HG03139 (cell line): ENCODE measurements around the gene PPFIA2.

Source experiments
- ATAC-seq: cut with Tn5 transposase; IDR thresholded peaks from one replicate; pipeline ENCODE4 v1.9.1; 2021; ENCODE audit not compliant: unreplicated experiment

PPFIA2 gene

DNA sequence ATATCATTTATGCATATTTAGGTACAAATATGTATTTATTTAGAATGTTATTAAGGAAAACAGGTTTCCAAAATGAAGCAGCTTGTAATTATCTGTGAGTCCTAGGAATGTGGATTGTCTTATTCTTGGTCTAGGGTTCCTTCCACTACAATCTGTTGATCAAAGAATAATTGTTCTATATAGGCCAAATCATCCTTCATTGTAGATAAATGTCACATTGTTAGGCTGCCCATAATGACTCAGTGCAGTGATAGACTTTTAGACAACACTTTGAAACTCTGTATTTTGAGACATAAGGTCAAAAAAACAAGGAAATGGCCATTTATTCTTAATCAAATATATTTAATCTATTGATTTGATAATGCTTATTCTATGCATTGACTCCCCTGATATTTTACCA, 398.2 kb downstream of the PPFIA2 start:
- no peak for ATAC-seq

DNA sequence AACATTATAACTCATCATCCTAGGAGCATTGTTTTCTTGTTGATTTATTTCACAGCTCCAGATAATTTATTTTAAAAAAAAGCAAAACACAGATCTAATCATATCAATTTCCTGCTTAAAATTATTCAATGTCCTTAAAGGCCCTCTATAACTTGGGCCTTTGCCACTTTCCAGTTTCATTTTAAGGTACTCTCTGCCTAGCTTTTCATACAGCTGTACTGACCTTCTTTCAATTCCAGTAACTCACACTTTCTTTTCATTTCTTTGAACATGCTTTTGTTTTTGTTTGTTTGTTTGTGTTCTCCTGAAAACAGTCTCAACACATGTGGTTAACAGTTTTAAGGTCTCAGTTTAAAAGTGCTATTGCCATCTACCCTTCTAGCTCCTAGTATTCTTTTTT, 399.4 kb downstream of the PPFIA2 start:
- no peak for ATAC-seq

DNA sequence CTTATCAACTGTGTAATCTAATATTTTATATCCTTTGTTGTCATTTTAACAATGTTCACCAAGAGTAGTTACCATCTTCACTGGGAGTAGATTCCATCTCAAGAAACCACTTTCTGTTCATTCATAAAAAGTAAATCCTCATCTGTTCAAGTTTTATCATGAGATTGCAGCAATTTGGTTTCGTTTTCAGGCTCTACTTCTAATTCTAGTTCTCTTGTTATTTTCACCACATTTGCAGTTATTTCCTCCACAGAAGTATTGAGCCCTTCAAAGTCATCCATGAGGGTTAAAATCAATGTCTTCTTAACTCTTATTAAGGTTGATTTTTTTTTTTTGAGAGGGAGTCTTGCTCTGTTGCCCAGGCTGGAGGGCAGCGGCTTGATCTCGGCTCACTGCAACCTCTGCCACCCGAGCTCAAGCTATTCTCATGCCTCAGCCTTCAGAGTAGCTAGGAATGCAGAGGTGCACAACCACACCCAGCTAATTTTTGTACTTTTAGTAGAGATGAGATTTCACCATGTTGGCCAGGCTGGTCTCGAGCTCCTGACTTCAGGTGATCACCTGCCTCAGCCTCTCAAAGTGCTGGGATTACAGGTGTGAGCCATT, 404.7 kb downstream of the PPFIA2 start:
- no peak for ATAC-seq

DNA sequence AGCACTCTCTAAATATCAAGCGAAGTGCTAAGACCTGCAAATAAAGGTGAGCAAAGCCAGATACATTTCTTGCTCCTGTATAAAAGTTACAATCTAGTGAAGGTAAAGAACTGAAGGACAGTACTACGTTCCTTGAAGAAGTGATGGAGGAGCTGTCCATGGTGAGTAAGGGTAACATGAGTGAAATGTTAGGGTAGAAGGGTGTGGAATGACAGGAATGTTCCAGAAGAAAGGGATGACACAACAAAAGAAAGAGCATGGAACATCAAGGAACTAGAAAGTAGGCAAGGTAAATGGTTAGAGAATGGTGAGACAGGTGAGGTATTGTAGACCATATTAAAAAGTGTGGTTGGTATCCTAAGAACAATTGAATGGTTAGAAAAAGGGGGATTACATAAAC, 408.8 kb downstream of the PPFIA2 start:
- ATAC-seq: no peak

DNA sequence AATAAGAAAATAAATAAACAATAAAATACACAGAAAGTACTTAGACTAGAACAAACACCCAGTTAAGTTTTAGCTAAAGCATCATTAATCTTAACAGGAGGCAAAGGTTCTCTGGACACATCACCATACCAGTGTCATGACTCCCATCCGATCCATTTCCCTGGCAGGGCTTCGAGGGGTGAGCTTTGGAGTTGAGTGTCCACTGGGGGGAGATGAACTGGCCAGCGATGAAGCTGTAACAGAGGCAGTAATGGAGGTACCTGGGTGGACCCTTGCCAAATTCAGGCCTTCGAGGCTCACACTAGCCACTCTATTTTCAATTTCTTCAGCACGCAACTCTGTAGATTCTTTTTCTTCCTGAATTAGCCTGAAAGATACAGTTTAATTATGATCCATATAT, 411.7 kb downstream of the PPFIA2 start:
- ATAC-seq: no peak

DNA sequence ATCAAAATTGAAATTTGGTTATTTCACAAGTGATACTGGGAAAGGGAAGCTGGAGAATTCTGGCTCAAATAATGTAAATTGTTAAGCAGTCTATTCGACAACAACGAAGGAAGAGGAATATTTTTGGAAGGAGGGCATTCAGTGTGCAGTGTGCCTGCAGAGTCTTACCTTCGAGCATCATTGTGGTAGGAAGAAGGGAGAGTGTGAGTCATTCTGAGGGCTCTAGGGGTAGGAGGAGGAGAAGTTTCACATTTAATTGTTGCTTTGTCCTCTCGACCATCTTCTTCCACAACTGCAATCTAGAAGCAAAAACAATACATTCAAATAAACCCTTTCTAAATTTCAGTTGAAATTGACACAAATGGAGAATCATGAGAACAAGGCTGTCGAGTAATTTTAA, 418.2 kb downstream of the PPFIA2 start:
- ATAC-seq: no peak

DNA sequence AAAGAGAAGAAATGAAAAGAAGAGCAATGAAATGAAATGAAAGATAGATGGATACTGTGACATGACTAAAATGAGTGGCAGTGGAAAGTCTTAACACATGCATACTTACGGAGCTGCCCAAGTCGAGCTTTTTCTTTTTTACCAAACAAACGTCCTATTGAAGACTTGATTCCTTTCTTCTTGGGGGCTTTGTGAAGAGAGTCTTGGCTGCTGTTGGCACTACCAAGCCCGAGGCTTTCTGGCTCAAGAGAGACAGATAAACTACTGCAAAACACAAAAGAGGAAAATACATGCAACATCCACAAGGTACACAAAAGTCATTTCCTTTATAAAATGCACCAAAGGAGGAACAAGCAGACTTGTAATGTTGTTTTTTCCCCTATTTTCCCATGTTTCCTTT, 420.1 kb downstream of the PPFIA2 start:
- no peak for ATAC-seq

DNA sequence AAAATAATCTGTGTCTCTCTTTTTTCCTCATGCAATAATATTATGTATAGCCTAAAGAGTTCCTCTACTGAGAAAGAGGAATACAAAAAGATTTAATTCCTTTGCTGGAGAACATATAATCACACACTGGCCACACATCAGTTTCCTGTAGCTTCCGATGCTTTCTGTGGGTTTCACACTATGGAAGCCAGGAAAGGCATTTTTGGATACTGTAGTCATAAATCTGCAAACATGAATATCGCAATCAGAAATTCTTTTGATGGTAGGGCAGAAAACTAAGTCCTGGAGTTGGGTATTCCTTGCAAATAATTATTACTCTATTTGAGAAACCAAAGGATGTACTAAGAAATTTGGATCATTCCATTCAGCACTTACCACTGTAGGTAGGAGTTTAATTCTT, 421.3 kb downstream of the PPFIA2 start:
- ATAC-seq: no peak

DNA sequence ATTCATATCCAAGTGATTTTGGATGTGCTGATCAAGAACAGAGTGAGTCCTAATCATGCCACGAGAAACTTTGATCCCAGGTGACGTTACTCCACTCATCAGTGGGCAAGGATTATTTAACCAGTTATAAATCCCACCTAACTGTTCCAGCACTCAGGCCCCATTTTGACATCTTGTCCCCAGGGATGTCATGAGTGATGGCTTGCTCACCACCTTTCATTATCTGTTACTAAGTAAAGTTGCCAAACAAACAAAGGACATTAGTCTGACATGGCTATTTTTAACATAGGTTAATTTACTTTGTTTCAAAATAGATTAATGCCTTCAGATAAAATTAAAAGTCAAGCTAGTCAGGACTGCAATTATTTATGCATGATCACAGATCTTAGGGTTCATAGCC, 425.3 kb downstream of the PPFIA2 start:
- no peak for ATAC-seq

DNA sequence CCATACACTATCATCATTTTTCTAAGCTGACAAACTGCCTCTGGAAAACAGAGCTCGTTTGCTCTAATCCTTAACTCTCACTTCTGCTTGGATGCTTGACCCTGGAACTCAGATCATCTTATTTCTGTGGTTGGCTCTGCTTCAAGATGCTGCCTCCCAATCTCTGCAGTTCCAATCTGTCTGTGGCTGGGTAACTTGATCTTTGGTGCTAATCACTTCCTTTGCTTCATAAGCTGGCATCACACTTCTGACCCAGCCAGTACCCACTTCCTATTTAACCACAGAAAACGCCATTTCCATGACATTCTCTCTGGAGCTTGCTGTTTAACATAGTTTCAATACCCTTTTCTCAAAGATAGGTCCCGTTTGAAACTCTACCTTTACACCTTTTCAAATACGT, 427.1 kb downstream of the PPFIA2 start:
- ATAC-seq: no peak

DNA sequence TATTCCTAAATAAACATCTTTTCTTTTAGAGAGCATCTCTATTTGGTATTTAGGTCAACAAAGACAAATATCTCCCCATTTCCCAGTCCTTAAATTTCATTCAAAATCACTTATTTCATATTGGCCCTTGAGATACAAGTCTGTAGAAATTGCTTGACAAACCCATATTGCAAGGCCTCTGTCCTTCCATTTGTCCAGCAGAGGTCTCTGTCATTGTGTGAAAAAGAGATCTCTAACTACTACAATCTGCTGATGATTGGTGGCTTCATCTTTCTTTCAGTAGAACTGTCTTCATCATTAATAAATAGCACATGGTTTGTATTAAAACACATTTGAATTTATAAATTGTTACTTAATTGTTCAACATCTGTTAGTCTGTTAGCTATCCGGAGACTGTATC, 428.7 kb downstream of the PPFIA2 start:
- ATAC-seq: no peak

DNA sequence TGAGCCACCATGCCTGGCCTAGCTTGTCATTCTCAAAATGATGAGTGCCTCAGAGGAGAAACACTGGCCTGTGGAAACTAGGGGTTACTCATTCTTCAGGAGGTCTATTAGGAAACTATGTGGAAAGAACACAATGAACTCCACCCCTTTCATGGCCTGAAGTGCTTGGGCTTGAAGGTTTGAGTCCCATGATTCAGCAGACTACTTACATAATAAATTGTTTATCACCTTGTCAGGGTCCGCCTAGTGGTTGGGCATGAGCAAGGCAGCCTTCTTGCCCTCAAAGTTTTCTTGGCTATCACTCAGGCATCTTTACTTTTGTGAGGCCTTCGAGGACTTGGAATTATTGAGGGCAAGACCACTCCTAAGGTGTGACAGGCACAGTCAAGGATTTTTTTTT, 430.1 kb downstream of the PPFIA2 start:
- peak; percentile 78 for ATAC-seq

DNA sequence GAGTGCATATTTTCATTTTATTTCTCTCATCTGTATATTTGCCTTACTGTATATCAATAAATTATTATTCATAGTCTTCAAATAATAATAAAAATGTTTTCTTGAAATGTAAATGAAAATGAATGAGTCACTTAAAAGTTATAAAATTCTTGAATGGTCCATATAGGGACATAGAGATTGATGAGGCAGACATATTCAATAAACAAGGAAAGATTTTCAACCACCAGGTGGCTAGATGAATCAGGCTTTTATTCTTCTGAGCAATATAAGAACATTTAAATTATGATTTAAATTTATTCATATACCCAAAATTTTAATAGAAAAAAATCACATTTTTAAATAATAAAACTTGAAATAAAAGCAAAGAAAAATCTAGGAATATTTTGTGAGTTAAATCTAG, 431.7 kb downstream of the PPFIA2 start:
- ATAC-seq: no peak

DNA sequence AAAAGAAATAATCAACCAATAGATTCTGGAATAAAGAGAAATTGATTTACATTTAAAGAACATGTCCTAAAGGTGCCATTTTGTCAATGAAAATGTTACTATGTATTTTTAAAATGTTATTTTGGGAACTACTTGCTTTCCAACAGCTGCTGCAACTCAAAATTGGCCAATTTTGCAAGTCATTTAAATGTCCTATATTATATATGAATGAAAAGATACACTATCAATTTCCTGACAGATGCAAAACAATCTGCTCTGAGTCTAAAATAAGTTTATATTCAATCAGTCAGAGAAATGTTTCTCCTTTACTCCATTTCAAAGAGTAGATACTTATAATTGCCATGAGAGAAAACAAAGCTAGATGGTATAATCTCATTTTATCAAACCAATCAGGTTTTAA, 434.1 kb downstream of the PPFIA2 start:
- ATAC-seq: no peak

DNA sequence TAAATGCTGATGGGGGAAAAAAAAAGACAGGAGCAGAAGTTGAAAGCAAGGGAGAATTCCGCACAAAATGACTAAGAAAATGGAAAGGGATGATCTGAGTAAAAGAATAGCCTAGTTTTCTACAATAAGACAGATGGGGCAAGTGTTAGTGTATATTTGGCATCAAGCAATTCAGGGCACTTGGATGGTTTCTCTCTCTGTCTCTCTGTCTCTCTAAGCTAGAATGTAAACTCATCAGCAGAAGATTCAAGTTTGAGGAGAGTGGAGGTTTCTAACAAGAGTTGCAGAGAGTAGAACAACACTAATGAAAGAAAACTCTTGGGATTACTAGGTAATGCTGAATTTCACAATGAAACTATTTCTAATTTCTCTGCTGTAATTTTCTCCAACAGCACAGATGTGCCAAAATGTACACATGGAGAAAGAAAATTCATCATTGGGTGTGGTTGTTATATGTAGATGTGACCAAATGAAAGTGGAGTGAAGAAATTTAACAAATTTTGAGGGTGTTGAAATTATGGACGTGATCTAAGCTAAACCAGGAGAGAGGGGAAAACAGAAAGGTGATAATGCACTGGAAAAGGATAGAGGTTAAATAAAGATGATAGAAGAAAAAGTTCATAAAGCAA, 444.1 kb downstream of the PPFIA2 start:
- ATAC-seq: no peak

DNA sequence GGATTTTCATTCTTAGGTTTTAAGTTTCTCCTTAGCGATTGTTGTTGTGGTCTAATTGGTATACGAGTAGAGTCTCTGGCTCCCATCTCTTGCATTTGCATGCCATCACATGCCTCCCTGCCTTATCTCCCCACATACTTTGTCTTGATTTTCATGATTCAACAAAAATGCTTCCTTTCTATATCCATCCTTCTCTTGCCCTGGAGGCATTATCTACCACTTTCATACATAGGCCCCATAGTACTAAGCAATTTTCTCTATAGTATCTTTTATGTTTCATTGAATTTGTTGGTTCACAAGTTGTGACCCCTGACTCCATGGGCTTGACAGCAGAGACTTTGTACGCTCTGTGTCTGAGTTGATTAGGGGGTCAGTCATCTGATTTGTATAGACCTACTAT, 455.2 kb downstream of the PPFIA2 start:
- no peak for ATAC-seq

DNA sequence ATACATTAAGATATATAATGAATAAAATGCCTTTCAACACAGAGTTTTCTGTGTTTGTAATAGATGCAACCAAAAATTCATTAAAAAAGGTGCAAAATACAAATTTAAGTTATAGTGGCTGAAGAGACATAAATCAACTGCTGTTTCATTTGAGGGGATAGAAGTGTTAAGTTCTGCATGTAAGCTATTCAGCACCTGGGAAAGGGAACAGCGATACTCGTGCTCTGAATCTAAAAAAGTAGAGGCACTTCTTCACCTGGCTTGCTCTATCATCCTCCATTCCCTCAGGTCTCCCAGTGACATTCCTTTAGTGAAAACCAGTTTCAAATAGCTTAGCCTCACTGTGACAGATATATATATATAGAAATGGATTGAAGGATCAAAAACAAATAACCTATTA, 458.7 kb downstream of the PPFIA2 start:
- ATAC-seq: no peak

DNA sequence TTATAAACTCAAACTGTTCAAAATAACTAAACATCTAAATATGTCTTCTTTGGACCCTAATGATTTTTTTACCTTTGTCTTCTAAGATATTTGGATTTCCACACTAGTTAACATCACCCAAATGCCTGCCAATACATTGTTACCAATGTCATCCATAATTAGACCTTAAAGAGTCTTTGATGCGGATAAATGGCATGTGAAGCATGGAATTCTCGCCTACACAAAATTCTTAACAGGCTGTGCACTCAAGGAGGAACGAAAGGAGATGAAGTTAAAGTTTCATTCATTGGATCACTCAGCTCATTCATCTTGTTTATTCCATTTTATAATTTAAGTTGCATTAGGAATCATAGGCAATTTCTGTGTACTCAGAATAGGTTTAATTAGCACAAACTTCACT, 461.5 kb downstream of the PPFIA2 start:
- no peak for ATAC-seq

DNA sequence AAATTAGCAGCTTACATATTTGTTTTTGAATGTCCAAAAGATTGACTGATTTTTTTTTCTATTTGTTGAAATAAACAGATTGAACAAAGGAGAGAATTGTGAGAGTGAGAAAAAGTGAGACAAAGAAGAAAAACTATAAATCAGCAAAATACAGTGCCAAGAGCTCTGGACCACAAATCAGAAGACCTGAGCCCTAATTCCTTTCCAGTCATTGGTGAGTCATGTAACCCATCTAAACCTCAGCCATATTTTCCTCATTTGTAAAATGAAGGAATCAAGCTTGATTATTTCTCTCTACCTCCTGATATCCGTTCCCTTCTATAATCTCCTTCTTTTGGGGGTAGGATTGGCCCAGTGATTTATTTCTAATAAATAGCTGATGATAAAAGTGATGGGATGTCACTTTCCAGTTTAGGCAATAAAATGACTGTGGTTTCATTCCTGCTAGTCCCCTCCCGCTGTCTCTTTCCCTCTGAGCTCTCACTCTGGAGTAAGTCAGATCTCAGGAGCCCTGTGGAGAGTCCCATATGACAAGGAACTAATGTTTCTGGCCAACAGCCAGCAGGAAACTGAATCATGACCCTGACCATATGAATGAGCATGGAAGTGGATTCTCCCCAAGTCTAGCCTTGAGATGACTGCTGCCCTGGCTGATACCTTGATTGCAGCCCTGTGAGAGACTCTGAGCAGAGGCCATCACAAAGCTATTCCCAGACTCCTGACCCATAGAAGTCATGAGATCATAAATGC, 462.4 kb downstream of the PPFIA2 start:
- ATAC-seq: no peak

DNA sequence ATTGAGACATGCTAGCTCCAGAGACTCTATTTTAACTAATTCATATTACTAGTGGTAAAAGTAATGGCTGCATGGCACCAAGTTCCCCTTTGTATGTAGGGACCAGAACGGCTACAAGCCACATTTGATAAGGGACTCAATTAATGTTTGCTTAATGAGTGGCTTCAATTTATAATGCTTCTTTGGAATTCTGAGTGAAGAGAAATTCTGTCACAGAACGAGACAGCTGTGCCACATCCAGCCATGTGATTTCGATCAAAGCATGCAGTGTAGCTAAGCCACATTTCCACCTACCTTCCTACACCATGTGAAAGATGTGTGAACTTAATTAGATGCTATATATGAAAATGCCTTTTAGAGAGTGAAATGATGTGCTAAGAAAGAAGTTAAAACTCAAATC, 463.9 kb downstream of the PPFIA2 start:
- no peak for ATAC-seq

DNA sequence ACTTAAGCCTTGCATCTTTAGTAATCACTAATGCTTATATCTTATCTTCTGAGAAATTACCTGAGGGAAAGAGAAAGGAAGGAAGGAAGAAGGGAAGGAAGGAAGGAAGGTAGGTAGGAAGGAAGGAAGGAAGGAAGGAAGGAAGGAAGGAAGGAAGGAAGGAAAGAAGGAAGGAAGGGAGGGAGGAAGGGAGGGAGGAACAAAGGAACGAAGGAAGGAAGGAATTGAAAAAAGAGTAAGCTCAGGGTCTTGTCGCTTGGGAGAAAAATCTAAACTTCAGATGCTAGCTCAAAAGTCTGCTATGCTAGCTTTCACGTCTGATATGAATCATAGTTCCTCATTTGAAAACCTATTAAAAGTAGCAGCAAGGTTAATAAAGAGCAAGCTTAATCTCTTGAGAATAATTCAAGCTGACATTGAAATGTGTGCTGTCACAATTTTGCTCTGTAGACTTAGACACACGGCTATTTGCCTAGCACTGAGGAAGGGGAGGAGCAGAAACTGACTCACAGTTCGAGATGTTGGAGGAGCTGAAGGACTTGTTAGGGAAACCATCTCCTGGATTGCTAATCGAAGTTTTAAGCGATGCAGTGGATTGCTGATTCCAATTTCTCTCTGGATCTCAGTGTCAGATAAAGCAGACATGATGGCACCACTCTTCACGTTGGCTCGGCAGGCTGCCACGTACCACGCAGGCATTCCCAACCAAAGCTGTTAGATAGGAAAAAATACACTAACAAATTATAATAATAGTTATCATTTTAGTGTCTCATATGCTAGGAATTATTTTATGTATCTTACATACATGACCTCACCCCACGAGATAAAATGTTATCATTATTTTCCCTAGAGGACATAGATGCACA, 464.6 kb downstream of the PPFIA2 start:
- no peak for ATAC-seq

DNA sequence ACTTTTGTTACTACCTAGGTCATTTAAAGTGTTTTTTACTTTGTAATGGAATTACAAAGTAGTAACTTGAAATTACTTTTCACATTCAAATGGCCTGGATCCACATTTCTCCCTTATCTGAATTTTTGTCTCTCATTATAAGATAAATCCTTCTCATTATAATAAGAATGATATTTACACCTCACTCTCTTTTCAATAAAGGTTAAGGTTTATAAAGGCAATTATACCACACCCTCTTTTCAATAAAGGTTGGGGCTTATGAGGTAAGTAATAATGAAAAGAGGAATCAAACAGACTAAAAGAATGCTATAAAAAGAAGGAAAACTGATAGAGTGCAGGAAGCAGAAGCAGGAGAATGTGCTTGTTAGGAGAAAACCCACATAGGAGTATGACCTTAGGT, 470.5 kb downstream of the PPFIA2 start:
- ATAC-seq: no peak
